Measurements from ENCODE around the gene CTNNAL1.

CTNNAL1 gene

DNA sequence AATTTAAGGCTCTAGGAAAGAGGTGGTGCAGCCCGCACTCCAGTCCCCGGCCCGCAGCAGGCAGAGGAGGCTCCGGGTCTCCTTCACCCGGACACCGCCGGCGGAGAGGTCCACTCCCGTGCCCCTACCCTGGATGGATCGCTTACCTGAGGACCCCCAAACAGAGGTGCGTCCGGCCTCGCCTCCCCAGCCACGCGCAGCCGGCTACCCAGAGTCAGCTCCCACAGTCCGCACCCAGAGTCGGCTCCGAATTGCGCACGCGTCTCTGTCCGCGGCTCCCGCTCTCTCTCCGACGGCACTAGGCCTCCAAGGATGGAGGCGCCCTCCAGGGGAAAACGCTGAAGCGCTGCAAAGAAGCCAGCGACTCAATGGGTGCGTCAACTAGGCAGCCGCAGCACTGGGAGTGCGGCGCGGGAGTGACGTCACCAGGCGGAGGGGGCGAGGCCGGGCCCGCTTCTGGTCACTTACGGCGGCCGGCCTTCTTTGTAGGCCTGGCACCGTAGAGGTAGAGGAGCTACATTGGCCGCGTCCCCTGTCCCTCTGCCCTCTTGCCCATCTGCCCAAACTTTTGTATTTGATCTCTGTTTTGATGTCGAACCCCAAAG lies 79.5 kb downstream of the CTNNAL1 start, which contains the start of gene ELP1 (continued):
- TF ChIP-seq, protein P1, sequence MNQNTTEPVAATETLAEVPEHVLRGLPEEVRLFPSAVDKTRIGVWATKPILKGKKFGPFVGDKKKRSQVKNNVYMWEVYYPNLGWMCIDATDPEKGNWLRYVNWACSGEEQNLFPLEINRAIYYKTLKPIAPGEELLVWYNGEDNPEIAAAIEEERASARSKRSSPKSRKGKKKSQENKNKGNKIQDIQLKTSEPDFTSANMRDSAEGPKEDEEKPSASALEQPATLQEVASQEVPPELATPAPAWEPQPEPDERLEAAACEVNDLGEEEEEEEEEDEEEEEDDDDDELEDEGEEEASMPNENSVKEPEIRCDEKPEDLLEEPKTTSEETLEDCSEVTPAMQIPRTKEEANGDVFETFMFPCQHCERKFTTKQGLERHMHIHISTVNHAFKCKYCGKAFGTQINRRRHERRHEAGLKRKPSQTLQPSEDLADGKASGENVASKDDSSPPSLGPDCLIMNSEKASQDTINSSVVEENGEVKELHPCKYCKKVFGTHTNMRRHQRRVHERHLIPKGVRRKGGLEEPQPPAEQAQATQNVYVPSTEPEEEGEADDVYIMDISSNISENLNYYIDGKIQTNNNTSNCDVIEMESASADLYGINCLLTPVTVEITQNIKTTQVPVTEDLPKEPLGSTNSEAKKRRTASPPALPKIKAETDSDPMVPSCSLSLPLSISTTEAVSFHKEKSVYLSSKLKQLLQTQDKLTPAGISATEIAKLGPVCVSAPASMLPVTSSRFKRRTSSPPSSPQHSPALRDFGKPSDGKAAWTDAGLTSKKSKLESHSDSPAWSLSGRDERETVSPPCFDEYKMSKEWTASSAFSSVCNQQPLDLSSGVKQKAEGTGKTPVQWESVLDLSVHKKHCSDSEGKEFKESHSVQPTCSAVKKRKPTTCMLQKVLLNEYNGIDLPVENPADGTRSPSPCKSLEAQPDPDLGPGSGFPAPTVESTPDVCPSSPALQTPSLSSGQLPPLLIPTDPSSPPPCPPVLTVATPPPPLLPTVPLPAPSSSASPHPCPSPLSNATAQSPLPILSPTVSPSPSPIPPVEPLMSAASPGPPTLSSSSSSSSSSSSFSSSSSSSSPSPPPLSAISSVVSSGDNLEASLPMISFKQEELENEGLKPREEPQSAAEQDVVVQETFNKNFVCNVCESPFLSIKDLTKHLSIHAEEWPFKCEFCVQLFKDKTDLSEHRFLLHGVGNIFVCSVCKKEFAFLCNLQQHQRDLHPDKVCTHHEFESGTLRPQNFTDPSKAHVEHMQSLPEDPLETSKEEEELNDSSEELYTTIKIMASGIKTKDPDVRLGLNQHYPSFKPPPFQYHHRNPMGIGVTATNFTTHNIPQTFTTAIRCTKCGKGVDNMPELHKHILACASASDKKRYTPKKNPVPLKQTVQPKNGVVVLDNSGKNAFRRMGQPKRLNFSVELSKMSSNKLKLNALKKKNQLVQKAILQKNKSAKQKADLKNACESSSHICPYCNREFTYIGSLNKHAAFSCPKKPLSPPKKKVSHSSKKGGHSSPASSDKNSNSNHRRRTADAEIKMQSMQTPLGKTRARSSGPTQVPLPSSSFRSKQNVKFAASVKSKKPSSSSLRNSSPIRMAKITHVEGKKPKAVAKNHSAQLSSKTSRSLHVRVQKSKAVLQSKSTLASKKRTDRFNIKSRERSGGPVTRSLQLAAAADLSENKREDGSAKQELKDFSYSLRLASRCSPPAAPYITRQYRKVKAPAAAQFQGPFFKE (tag by site-specific recombination; IDR thresholded peaks at IDR 0.05; ENCODE audit: borderline replicate concordance), result no peak
- TF ChIP-seq ZNF341 (tag by site-specific recombination; IDR thresholded peaks at IDR 0.05; ENCODE audit: low read depth), result peak; percentile 21; the same call in 1 of the 2 replicates
- no peak for TF ChIP-seq ZNF571 (tag by site-specific recombination; IDR thresholded peaks at IDR 0.05)
- peak; percentile 70 for TF ChIP-seq ZNF561 (tag by site-specific recombination; IDR thresholded peaks at IDR 0.05; ENCODE audit: borderline replicate concordance)
- no peak for TF ChIP-seq ZNF677 (tag by site-specific recombination; IDR thresholded peaks at IDR 0.05)
- peak; percentile 48 for TF ChIP-seq SP3 (tag by site-specific recombination; IDR thresholded peaks at IDR 0.05)
- TF ChIP-seq ZNF514 (tag by site-specific recombination; IDR thresholded peaks at IDR 0.05), result no peak
- no peak for TF ChIP-seq ZNF555 (tag by site-specific recombination; conservative IDR thresholded peaks at IDR 0.05)
- peak; percentile 59; the same call in 1 of the 2 replicates for TF ChIP-seq ZNF391 (tag by site-specific recombination; IDR thresholded peaks at IDR 0.05; ENCODE audit: borderline replicate concordance, low read depth)
- TF ChIP-seq ZNF169 (tag by site-specific recombination; IDR thresholded peaks at IDR 0.05), result no peak
- TF ChIP-seq ZSCAN30 (tag by site-specific recombination; IDR thresholded peaks at IDR 0.05), result peak; percentile 76
- no peak for TF ChIP-seq ZNF830 (tag by site-specific recombination; IDR thresholded peaks at IDR 0.05; ENCODE audit: low read depth)
- TF ChIP-seq GFI1B (tag by site-specific recombination; IDR thresholded peaks at IDR 0.05), result no peak
- TF ChIP-seq ZNF114 (tag by site-specific recombination; IDR thresholded peaks at IDR 0.05), result no peak
- TF ChIP-seq ZNF623 (tag by site-specific recombination; IDR thresholded peaks at IDR 0.05), result no peak
- no peak for TF ChIP-seq FEZF1 (tag by site-specific recombination; IDR thresholded peaks at IDR 0.05)
- TF ChIP-seq, protein P2, sequence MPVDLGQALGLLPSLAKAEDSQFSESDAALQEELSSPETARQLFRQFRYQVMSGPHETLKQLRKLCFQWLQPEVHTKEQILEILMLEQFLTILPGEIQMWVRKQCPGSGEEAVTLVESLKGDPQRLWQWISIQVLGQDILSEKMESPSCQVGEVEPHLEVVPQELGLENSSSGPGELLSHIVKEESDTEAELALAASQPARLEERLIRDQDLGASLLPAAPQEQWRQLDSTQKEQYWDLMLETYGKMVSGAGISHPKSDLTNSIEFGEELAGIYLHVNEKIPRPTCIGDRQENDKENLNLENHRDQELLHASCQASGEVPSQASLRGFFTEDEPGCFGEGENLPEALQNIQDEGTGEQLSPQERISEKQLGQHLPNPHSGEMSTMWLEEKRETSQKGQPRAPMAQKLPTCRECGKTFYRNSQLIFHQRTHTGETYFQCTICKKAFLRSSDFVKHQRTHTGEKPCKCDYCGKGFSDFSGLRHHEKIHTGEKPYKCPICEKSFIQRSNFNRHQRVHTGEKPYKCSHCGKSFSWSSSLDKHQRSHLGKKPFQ (tag by site-specific recombination; IDR thresholded peaks at IDR 0.05), result no peak
- no peak for TF ChIP-seq ZNF23 (tag by site-specific recombination; IDR thresholded peaks at IDR 0.05; ENCODE audit: borderline replicate concordance)
- TF ChIP-seq ZNF529 (tag by site-specific recombination; IDR thresholded peaks at IDR 0.05; ENCODE audit: insufficient replicate concordance), result no peak
- TF ChIP-seq, protein P3, sequence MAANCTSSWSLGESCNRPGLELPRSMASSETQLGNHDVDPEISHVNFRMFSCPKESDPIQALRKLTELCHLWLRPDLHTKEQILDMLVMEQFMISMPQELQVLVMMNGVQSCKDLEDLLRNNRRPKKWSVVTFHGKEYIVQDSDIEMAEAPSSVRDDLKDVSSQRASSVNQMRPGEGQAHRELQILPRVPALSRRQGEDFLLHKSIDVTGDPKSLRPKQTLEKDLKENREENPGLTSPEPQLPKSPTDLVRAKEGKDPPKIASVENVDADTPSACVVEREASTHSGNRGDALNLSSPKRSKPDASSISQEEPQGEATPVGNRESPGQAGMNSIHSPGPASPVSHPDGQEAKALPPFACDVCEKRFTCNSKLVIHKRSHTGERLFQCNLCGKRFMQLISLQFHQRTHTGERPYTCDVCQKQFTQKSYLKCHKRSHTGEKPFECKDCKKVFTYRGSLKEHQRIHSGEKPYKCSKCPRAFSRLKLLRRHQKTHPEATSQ (tag by site-specific recombination; IDR thresholded peaks at IDR 0.05), result no peak
- no peak for TF ChIP-seq MYNN (tag by site-specific recombination; IDR thresholded peaks at IDR 0.05; ENCODE audit: borderline replicate concordance)
- TF ChIP-seq, protein P4, sequence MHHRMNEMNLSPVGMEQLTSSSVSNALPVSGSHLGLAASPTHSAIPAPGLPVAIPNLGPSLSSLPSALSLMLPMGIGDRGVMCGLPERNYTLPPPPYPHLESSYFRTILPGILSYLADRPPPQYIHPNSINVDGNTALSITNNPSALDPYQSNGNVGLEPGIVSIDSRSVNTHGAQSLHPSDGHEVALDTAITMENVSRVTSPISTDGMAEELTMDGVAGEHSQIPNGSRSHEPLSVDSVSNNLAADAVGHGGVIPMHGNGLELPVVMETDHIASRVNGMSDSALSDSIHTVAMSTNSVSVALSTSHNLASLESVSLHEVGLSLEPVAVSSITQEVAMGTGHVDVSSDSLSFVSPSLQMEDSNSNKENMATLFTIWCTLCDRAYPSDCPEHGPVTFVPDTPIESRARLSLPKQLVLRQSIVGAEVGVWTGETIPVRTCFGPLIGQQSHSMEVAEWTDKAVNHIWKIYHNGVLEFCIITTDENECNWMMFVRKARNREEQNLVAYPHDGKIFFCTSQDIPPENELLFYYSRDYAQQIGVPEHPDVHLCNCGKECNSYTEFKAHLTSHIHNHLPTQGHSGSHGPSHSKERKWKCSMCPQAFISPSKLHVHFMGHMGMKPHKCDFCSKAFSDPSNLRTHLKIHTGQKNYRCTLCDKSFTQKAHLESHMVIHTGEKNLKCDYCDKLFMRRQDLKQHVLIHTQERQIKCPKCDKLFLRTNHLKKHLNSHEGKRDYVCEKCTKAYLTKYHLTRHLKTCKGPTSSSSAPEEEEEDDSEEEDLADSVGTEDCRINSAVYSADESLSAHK (tag by site-specific recombination; IDR thresholded peaks at IDR 0.05), result no peak; the same call in 1 of the 2 replicates
- peak; percentile 93 for TF ChIP-seq ZBTB21 (tag by site-specific recombination; IDR thresholded peaks at IDR 0.05)
- TF ChIP-seq ZNF16 (tag by site-specific recombination; IDR thresholded peaks at IDR 0.05; ENCODE audit: low read depth), result no peak
- no peak for TF ChIP-seq BCL11B (tag by site-specific recombination; IDR thresholded peaks at IDR 0.05; ENCODE audit: low read depth)
- no peak for TF ChIP-seq ZNF184 (tag by site-specific recombination; IDR thresholded peaks at IDR 0.05)
- no peak for TF ChIP-seq EGR2 (tag by site-specific recombination; IDR thresholded peaks at IDR 0.05; ENCODE audit: low read depth)
- TF ChIP-seq PRDM1 (tag by site-specific recombination; IDR thresholded peaks at IDR 0.05), result no peak
- no peak for TF ChIP-seq GLI4 (tag by site-specific recombination; IDR thresholded peaks at IDR 0.05)
- no peak; the same call in 1 of the 2 replicates for TF ChIP-seq ZFP37 (tag by site-specific recombination; IDR thresholded peaks at IDR 0.05)
- TF ChIP-seq ZNF654 (tag by site-specific recombination; IDR thresholded peaks at IDR 0.05; ENCODE audit: low read depth), result no peak
